ENCODE results near the gene STRBP. TPM values are rescaled to one million over a fixed set of nuclear protein-coding genes. Genes with fewer than 3 reads are reported as not detected.

STRBP gene
- total and polyA plus RNA-seq, 2 of the 4 experiments (the other 2 are of a cell fraction) = 2.1 to 2.5 TPM

DNA sequence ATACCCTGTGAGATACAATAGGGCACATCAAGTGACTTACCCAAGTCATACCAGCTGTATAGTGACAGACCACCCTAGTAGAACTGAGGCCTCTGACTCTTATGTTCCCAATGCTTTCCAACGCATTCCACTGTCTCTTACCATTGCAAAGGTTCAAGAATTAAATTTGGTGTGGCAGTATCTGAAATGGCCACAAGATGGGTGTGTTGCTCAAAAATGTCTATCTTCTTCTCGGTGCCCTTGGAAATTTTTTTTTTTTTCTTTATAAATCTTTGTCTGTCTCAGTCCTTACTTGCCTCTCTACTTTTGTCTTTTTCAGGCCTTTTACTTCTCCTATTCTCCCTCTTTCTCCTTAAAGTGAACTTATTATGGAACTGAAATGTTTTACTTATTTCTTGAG is 186.6 kb downstream of the STRBP start:
- Histone ChIP-seq H3K36me3 (ENCODE audit: control insufficient read depth, insufficient read depth, low read length) (peaks cover 28% of the 10 kb centered on the region), H3K9me3 (ENCODE audit: control insufficient read depth, insufficient read depth, low read length) (no peaks in the 10 kb centered on the region), H3K18ac (ENCODE audit: low read depth, low read length) (no peak overlapping the region), H4K5ac (ENCODE audit: low read depth, low read length) (no peak overlapping the region), H4K8ac (ENCODE audit: low read depth in 2 of 2, low read length in 2 of 2) (no peak overlapping the region), H3K14ac (replicated peaks; ENCODE audit: low read depth, low read length) (no peak overlapping the region), H2BK15ac (ENCODE audit: low read depth, low read length) (no peak overlapping the region), H2BK120ac (ENCODE audit: low read depth, low read length) (no peak overlapping the region), H2AK5ac (ENCODE audit: low read depth, low read length) (no peak overlapping the region), H2BK20ac (ENCODE audit: low read depth, low read length) (no peak overlapping the region), H3K4me1 (ENCODE audit: control insufficient read depth, insufficient read depth, low read length) (no peaks in the 10 kb centered on the region; the same call in 1 of the 2 replicates), H3K9ac (ENCODE audit: low read depth, low read length) (no peak overlapping the region), H2AFZ (replicated peaks; ENCODE audit: low read length, poor library complexity) (no peak overlapping the region), H4K20me1 (ENCODE audit: insufficient read depth, low read length) (no peaks in the 10 kb centered on the region), H3K4me2 (ENCODE audit: low read depth, low read length) (no peak overlapping the region), H2AK9ac (replicated peaks; ENCODE audit: low read depth, low read length, poor library complexity) (no peak overlapping the region), H3K23ac (ENCODE audit: low read depth, low read length) (no peak overlapping the region), H2BK5ac (ENCODE audit: low read depth, low read length, poor library complexity, severe bottlenecking) (no peak overlapping the region), H4K91ac (ENCODE audit: insufficient read depth, low read depth, low read length) (no peak overlapping the region), H3K27me3 (ENCODE audit: control insufficient read depth, insufficient read depth, low read length) (no peaks in the 10 kb centered on the region), H3K9me1 (ENCODE audit: insufficient read depth, low read length) (peaks cover 3% of the 10 kb centered on the region; the same call in 1 of the 2 replicates), H3K27ac (ENCODE audit: insufficient read depth, low read length) (no peak overlapping the region), H3K4ac (ENCODE audit: low read depth, low read length) (no peak overlapping the region), H3K4me3 (ENCODE audit: insufficient read depth, low read depth, low read length) (no peak overlapping the region), H3K79me1 (ENCODE audit: low read depth in 1 of 2, low read length in 2 of 2) (peaks cover 0 to 4% of the 10 kb centered on the region in 2 experiments; a peak in 3 of 4 replicates), H3K56ac (ENCODE audit: extremely low read depth, insufficient read depth, low read length) (no peak overlapping the region)
- intact Hi-C loops (cut with micrococcal nuclease) (loop anchor here (1.0 kb wide), 3 partner anchors 143 to 303 kb away; no protein-coding TSS in a partner anchor), dilution Hi-C loops (cut with HindIII; ENCODE audit: low sequenced_read_pairs, unreplicated experiment) (no loop called here), in situ Hi-C loops (cut with MboI; ENCODE audit: low sequenced_read_pairs) (loop anchor here (5.0 kb wide), 1 partner anchor 270 kb away; no protein-coding TSS in a partner anchor)
- BruUV-seq (replicated peaks) = no TSS peak
- WGBS, 2 experiments (ENCODE audit: extremely low coverage in 2 of 2, insufficient read length in 1 of 2) = no CpG with 5 or more reads among the region's 2 CpGs
- POLR2A ChIA-PET (ENCODE audit: unreplicated experiment) = no interaction called here
- TF ChIP-seq SMC3 (IDR thresholded peaks at IDR 0.05; ENCODE audit: low read depth, low read length) (peak; percentile 81), MAFK (IDR thresholded peaks at IDR 0.05; ENCODE audit: low read depth, low read length) (no peak), RAD21 (IDR thresholded peaks at IDR 0.05; ENCODE audit: low read length) (peak; percentile 71)
- TF ChIP-seq, protein P1, sequence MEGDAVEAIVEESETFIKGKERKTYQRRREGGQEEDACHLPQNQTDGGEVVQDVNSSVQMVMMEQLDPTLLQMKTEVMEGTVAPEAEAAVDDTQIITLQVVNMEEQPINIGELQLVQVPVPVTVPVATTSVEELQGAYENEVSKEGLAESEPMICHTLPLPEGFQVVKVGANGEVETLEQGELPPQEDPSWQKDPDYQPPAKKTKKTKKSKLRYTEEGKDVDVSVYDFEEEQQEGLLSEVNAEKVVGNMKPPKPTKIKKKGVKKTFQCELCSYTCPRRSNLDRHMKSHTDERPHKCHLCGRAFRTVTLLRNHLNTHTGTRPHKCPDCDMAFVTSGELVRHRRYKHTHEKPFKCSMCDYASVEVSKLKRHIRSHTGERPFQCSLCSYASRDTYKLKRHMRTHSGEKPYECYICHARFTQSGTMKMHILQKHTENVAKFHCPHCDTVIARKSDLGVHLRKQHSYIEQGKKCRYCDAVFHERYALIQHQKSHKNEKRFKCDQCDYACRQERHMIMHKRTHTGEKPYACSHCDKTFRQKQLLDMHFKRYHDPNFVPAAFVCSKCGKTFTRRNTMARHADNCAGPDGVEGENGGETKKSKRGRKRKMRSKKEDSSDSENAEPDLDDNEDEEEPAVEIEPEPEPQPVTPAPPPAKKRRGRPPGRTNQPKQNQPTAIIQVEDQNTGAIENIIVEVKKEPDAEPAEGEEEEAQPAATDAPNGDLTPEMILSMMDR (conservative IDR thresholded peaks at IDR 0.05; ENCODE audit: low read depth, low read length) = peak; percentile 73
- DNase-seq (peak; percentile 55), ATAC-seq (ENCODE audit: low read depth) (peak; percentile 92)
- CTCF ChIA-PET = interaction anchor here (0.7 to 1.8 kb wide), 3 partner anchors 144 to 268 kb away, joined by 3 to 7 read pairs (median 4); no protein-coding TSS in a partner anchor

Data from IMR-90 (cell line).